HEK293T (cell line): Measurements from ENCODE around the gene ADGRL3.

Experiments used
- ARNT ChIP-seq: fragments of 450-650 bp; IDR thresholded peaks from 2 replicates; pipeline ENCODE4 v1.6.1; 2017; ENCODE audit warnings: mild to moderate bottlenecking
- BHLHE40 ChIP-seq: fragments of 450-650 bp; IDR thresholded peaks from 2 replicates; pipeline ENCODE4 v1.6.1; 2016; ENCODE audit warnings: mild to moderate bottlenecking, moderate library complexity, borderline replicate concordance
- CTBP1 ChIP-seq: fragments of 450-650 bp; IDR thresholded peaks from 2 replicates; pipeline ENCODE4 v1.6.1; 2016; ENCODE audit warnings: borderline replicate concordance
- FOXA1 ChIP-seq: fragments of 450-650 bp; IDR thresholded peaks from 2 replicates; pipeline ENCODE4 v1.6.1; 2016; ENCODE audit warnings: mild to moderate bottlenecking
- FOXK2 ChIP-seq: fragments of 450-650 bp; IDR thresholded peaks from 2 replicates; pipeline ENCODE4 v1.6.1; 2016; ENCODE audit warnings: mild to moderate bottlenecking
- ZNF384 ChIP-seq: fragments of 450-650 bp; IDR thresholded peaks from 2 replicates; pipeline ENCODE4 v1.6.1; 2016

DNA sequence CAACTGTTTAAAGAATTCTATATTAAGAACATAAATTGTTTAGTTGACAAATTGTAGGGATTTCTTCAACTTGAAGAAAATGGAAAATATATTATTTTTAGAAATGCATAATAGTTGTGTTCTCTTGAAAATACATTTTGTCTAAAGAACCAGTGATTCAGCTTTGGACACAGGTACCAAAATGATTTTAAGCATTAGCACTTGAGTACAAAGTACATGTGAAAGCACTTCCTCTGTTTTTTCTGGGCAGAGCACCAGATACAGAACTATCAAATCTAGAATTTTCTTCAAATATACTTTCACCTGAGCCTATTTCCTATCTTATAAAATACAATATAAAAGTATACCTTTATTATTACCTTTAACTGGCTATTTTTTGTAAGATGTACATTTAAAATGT is 539.8 kb downstream of the ADGRL3 start:
- no peak for TF ChIP-seq ZNF384
- TF ChIP-seq BHLHE40 = no peak
- no peak for TF ChIP-seq ARNT
- no peak for TF ChIP-seq FOXK2
- TF ChIP-seq CTBP1 = no peak
- TF ChIP-seq FOXA1 = no peak
